HepG2 (cell line): ENCODE data around the gene ZBTB2. TPM values are rescaled to one million over a fixed set of nuclear protein-coding genes. Genes with fewer than 3 reads are reported as not detected.

Source experiments
- BCL6 ChIP-seq: IDR thresholded peaks from 2 replicates; pipeline ENCODE4 v1.6.1; 2016; ENCODE audit warnings: missing genetic modification reagents, missing compliant biosample characterization
- CAMTA2 ChIP-seq: sonication (generic); formaldehyde crosslinking; IDR thresholded peaks from 2 replicates; pipeline ENCODE4 v1.4.0; 2020; ENCODE audit warnings: mild to moderate bottlenecking, missing genetic modification reagents, borderline replicate concordance
- CERS6 ChIP-seq: sonication (generic); formaldehyde crosslinking; IDR thresholded peaks from 2 replicates; pipeline ENCODE4 v1.5.0; 2020; ENCODE audit warnings: missing genetic modification reagents
- FOXP4 ChIP-seq: sonication (generic); formaldehyde crosslinking; IDR thresholded peaks from 2 replicates; pipeline ENCODE4 v1.4.0; 2020; ENCODE audit warnings: missing genetic modification reagents
- GATAD2A ChIP-seq: IDR thresholded peaks from 2 replicates; pipeline ENCODE4 v1.6.1; 2016
- HOMEZ ChIP-seq: IDR thresholded peaks from 2 replicates; pipeline ENCODE4 v1.6.1; 2016; ENCODE audit warnings: low read depth
- REPIN1 ChIP-seq: sonication (generic); formaldehyde crosslinking; IDR thresholded peaks from 2 replicates; pipeline ENCODE4 v1.8.0; 2022; ENCODE audit warnings: missing genetic modification reagents, low read depth, mild to moderate bottlenecking, borderline replicate concordance
- SMARCC2 ChIP-seq: fragments of 450-650 bp; IDR thresholded peaks from 2 replicates; pipeline ENCODE4 v1.6.1; 2017; ENCODE audit warnings: antibody characterized with exemption, mild to moderate bottlenecking
- SOX13 ChIP-seq, 3 experiments: fragments of 450-650 bp in 1 of 3; sonication (generic) in 1 of 3; formaldehyde crosslinking in 1 of 3; IDR thresholded peaks in 2 of 3; conservative IDR thresholded peaks in 1 of 3; 2 replicates each; pipeline versions ENCODE4 v1.5.0 to v1.6.1; 2016 to 2020; ENCODE audit warnings: antibody characterized with exemption in 1 of 3, mild to moderate bottlenecking in 1 of 3, missing compliant biosample characterization in 1 of 3, missing genetic modification reagents in 1 of 3, moderate library complexity in 1 of 3
- ZBTB4 ChIP-seq: sonication (generic); formaldehyde crosslinking; IDR thresholded peaks from 2 replicates; pipeline ENCODE4 v1.4.0; 2020; ENCODE audit warnings: missing genetic modification reagents, mild to moderate bottlenecking, borderline replicate concordance
- ZFP36L1 ChIP-seq: sonication (generic); formaldehyde crosslinking; IDR thresholded peaks from 2 replicates; pipeline ENCODE4 v1.8.0; 2022; ENCODE audit warnings: mild to moderate bottlenecking, missing genetic modification reagents, moderate library complexity
- ZNF18 ChIP-seq: sonication (generic); formaldehyde crosslinking; IDR thresholded peaks from 2 replicates; pipeline ENCODE4 v1.8.0; 2022; ENCODE audit warnings: mild to moderate bottlenecking, missing genetic modification reagents; ENCODE audit not compliant: insufficient replicate concordance
- ZNF331 ChIP-seq: sonication (generic); formaldehyde crosslinking; IDR thresholded peaks from 2 replicates; pipeline ENCODE4 v1.4.0; 2020; ENCODE audit warnings: missing genetic modification reagents
- ZNF446 ChIP-seq: sonication (generic); formaldehyde crosslinking; IDR thresholded peaks from 2 replicates; pipeline ENCODE4 v1.5.0; 2020; ENCODE audit warnings: mild to moderate bottlenecking, missing genetic modification reagents
- ZNF724P ChIP-seq: sonication (generic); formaldehyde crosslinking; IDR thresholded peaks from 2 replicates; pipeline ENCODE4 v1.8.0; 2022; ENCODE audit warnings: missing genetic modification reagents, borderline replicate concordance
- polyA plus RNA-seq, 8 experiments: library from polyadenylated mRNA; depleted of rRNA in 3 of 8; stranded (reverse) in 7 of 8; unstranded in 1 of 8; fragments of >200 nt; fragmentation: Illumina TruSeq in 4 of 8; extraction: Trizol in 4 of 8; gene quantifications; 2 replicates each; pipeline versions ENCODE4 v1.2.1 to v1.2.3, GENCODE V29; 2011 to 2016; ENCODE audit warnings: low read depth in 4 of 8, missing spikeins in 1 of 8, mixed read lengths in 1 of 8; ENCODE audit not compliant: insufficient read depth in 1 of 8
- total RNA-seq, 5 experiments: library from RNA; depleted of rRNA; stranded (reverse); fragments of >200 nt; fragmentation: Illumina TruSeq; extraction: Trizol; gene quantifications; 2 replicates each; pipeline ENCODE4 v1.2.3, GENCODE V29; 2016; ENCODE audit warnings: low read depth in 1 of 5

The ZBTB2 gene
- total and polyA plus RNA-seq, 2 of the 13 experiments (the other 11 are each of a cell fraction or from before 2014, with no cell fraction given), result 15.4 to 22.8 TPM

GRCh38 chr6:151436802-151437201 is 45.4 kb upstream of the ZBTB2 start (continued):
- TF ChIP-seq HOMEZ (peak; percentile 50; the same call in 1 of the 2 replicates), ZFP36L1 (CRISPR knock-in tag) (no peak), SMARCC2 (0 out of 2 replicates have a peak, but pooled peaks have one; percentile 35), SOX13 (IDR thresholded peaks at IDR 0.05) (no peak), SOX13 (CRISPR knock-in tag; conservative IDR thresholded peaks at IDR 0.05 in 1 of 2, IDR thresholded peaks at IDR 0.05 in 1 of 2) (peak in 1 of 2 experiments; percentile 45; a peak in 1 of 4 replicates), CERS6 (CRISPR knock-in tag) (no peak), ZNF446 (CRISPR knock-in tag) (no peak), ZNF724P (no peak), REPIN1 (no peak), BCL6 (CRISPR knock-in tag) (0 out of 2 replicates have a peak, but pooled peaks have one; percentile 8), ZNF331 (0 out of 2 replicates have a peak, but pooled peaks have one; percentile 40), ZNF18 (no peak), GATAD2A (CRISPR knock-in tag) (peak; percentile 68; the same call in 1 of the 2 replicates), ZBTB4 (CRISPR knock-in tag) (no peak), CAMTA2 (CRISPR knock-in tag) (no peak), FOXP4 (CRISPR knock-in tag) (0 out of 2 replicates have a peak, but pooled peaks have one; percentile 31)
